Activated CD4-positive, alpha-beta T cell treated with anti-CD3 and anti-CD28 coated beads for 36 hours (primary cell): ENCODE results near the gene DHX15. TPM values are rescaled to one million over a fixed set of nuclear protein-coding genes. Genes with fewer than 3 reads are reported as not detected.
A peak's percentile ranks its signal among the peaks of the same experiment; 100 is the strongest.

Source experiments
- ATAC-seq: fragments of 200-7000 bp; cut with Tn5 transposase; one replicate; pipeline ENCODE4 v1.10.0; 2021; ENCODE audit warnings: mild to moderate bottlenecking, moderate library complexity
- CTCF ChIA-PET: fragments of 350-600 bp; sonication (Branson Sonifier 250); formaldehyde crosslinking; loops from one replicate; lab custom pipeline; 2021; ENCODE audit warnings: antibody characterized with exemption; lab: Charles Lee
- POLR2A ChIA-PET: fragments of 350-600 bp; sonication (Branson Sonifier 250); formaldehyde crosslinking; loops from one replicate; lab custom pipeline; 2021; ENCODE audit warnings: antibody characterized with exemption, inconsistent platforms; lab: Charles Lee
- DNase-seq: peaks from one replicate; pipeline ENCODE4 v3.0.0-alpha.2; 2020
- H3K27ac Mint-ChIP-seq: one replicate; pipeline ENCODE4 v1.8.0; 2021; ENCODE audit warnings: mixed read lengths
- H3K27me3 Mint-ChIP-seq: one replicate; pipeline ENCODE4 v1.8.0; 2021; ENCODE audit warnings: mixed read lengths
- H3K36me3 Mint-ChIP-seq: one replicate; pipeline ENCODE4 v1.8.0; 2021; ENCODE audit warnings: low read depth, mixed read lengths
- H3K4me1 Mint-ChIP-seq: one replicate; pipeline ENCODE4 v1.8.0; 2021; ENCODE audit warnings: mixed read lengths
- H3K4me3 Mint-ChIP-seq: one replicate; pipeline ENCODE4 v1.8.0; 2021; ENCODE audit warnings: mild to moderate bottlenecking, moderate library complexity, mixed read lengths
- H3K9me3 Mint-ChIP-seq: one replicate; pipeline ENCODE4 v1.8.0; 2021; ENCODE audit warnings: low read depth, mixed read lengths
- intact Hi-C, 2 experiments: fragments of 100-400 bp; cut with DNase I in 1 of 2; cut with micrococcal nuclease in 1 of 2; formaldehyde crosslinking; loops; one replicate each; pipeline versions ENCODE4 v1.14.2 to v1.15.1; 2022 to 2024; cut with DNase I, micrococcal nuclease
- total RNA-seq, 2 experiments: library from RNA; stranded (reverse); gene quantifications; one replicate each; pipeline ENCODE4 v1.2.3, GENCODE V29; 2021

The DHX15 gene
- total RNA-seq, 2 experiments from 2014 or later: 201 to 210 TPM

DNA sequence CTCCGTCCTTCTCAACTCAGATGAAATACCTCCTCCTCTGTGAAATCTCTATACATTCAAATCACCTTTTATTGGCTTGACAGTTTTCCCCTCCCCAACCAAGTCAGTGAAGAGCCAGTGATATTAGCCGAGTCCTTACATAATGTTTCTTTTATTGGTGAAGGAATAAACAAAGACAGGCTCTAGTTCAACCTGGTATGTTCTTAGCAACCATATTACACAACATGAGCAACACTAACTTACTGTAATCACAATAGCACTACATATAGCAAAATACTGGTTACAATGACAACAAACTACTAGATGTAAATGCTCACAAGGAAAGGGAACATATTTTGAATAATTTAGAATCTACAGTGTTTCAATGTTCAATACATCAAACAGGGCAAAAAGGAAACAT lies 19.9 kb downstream of the DHX15 start:
- H3K36me3 Mint-ChIP-seq: peaks cover 70% of the 10 kb centered on the region
- POLR2A ChIA-PET: interaction anchor here (0.8 kb wide), 1 partner anchor 20 kb away, joined by 3 read pairs; the partner anchor contains the start of gene DHX15
- H3K4me1 Mint-ChIP-seq: peaks cover 69% of the 10 kb centered on the region
- ATAC-seq: no peak
- H3K9me3 Mint-ChIP-seq: peaks cover 2% of the 10 kb centered on the region
- CTCF ChIA-PET: interaction anchor here (5.1 kb wide), 1 partner anchor 13 kb away, joined by 22 read pairs; no protein-coding TSS in a partner anchor
- no peak overlapping the region for H3K4me3 Mint-ChIP-seq
- H3K27ac Mint-ChIP-seq: no peak overlapping the region
- no peaks in the 10 kb centered on the region for H3K27me3 Mint-ChIP-seq
- intact Hi-C loops: no loop called here
- no peak for DNase-seq

DNA sequence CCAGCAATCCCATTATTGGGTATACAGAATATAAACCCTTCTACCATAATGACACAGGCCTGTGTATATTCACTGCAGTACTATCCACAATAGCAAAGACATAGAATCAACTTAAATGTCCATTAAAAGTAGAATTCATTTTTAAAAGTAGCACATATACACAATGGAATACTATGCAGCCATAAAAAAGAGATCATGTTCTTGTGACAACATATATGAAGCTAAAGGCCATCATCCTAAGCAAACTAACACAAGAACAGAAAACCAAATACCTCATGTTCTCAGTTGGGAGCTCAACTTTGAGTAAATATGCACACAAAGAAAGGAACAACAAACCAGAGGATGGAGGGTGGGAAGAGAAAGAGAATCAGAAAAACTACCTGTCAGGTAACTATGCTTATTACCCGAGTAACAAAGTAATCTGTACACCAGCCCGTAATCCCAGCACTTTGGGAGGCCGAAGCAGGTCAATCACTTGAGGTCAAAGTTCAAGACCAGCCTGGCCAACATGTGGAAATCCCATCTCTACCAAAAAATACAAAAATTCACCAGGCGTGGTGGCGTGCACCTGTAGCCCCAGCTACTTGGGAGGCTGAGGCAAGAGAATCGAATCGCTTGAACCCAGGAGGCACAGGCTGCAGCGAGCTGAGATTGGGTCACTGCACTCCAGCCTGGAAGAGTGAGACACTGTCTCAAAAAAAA lies 22.8 kb downstream of the DHX15 start:
- intact Hi-C loops: no loop called here
- ChIA-PET POLR2A (no interaction called here), CTCF (interaction anchor here (1.2 to 5.1 kb wide), 2 partner anchors 10 to 20 kb away, joined by 3 to 22 read pairs; no protein-coding TSS in a partner anchor)
- H3K4me3 Mint-ChIP-seq: no peak overlapping the region
- peaks cover 2% of the 10 kb centered on the region for H3K9me3 Mint-ChIP-seq
- no peak for ATAC-seq
- H3K27ac Mint-ChIP-seq: no peak overlapping the region
- DNase-seq: no peak
- peaks cover 77% of the 10 kb centered on the region for H3K4me1 Mint-ChIP-seq
- peaks cover 67% of the 10 kb centered on the region for H3K36me3 Mint-ChIP-seq
- no peaks in the 10 kb centered on the region for H3K27me3 Mint-ChIP-seq

DNA sequence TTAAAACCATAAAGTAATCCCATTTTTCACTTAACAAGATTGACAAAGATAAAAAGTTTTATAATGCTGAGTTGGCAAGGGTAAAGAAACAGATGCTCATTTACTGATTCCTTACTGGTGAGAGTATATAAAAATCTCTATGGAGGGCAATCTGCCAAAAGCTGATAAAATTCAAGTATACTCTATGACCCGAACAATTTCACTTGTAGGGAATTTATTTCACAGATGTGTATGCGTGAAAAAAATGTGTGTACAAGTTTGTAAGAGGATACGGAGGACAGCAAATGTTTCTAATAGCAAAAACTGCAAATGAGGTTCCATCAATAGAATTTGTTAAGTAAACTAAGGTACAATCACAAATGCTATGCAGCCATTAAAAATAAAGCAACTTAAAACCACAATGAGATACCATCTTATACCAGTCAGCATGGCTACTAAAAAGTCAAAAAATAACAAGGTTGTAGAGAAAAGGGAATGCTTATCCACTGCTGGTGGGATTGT lies 23.4 kb downstream of the DHX15 start:
- peaks cover 68% of the 10 kb centered on the region for H3K36me3 Mint-ChIP-seq
- POLR2A ChIA-PET: no interaction called here
- H3K4me1 Mint-ChIP-seq: peaks cover 77% of the 10 kb centered on the region

DNA sequence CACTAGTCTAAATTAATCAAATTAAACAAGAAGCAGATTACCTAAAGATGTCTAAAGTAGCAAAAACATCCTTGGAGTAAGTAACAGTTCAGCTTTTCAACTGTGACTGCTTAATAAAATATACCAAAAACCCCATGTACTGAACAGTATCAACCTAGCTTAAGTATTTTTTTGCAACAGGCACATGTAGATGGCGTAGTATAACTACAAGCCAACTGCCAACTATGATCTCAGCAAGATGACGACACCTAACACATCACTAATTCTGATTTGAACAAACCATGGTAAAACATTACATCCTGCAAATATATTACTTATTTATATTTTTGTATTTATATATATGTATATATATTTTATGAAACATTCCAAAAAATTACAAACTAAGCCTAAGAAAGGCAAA lies 24.5 kb downstream of the DHX15 start:
- CTCF ChIA-PET: interaction anchor here (1.3 to 5.1 kb wide), 2 partner anchors 9 to 70 kb away, joined by 3 to 22 read pairs; no protein-coding TSS in a partner anchor
- H3K27me3 Mint-ChIP-seq: no peaks in the 10 kb centered on the region
- DNase-seq (no peak), ATAC-seq (no peak)
- POLR2A ChIA-PET: no interaction called here
- no peak overlapping the region for H3K4me3 Mint-ChIP-seq
- H3K4me1 Mint-ChIP-seq: peaks cover 72% of the 10 kb centered on the region
- intact Hi-C loops: loop anchor here (2.0 to 5.0 kb wide), 2 partner anchors 23 to 43 kb away; no protein-coding TSS in a partner anchor
- peaks cover 64% of the 10 kb centered on the region for H3K36me3 Mint-ChIP-seq
- peaks cover 2% of the 10 kb centered on the region for H3K9me3 Mint-ChIP-seq
- no peak overlapping the region for H3K27ac Mint-ChIP-seq

More for the DNA sequence above, 23.4 kb downstream of the DHX15 start:
- ATAC-seq (no peak), DNase-seq (no peak)
- intact Hi-C loops: no loop called here
- Mint-ChIP-seq H3K4me3 (no peak overlapping the region), H3K9me3 (peaks cover 2% of the 10 kb centered on the region), H3K27ac (no peak overlapping the region), H3K27me3 (no peaks in the 10 kb centered on the region)
- CTCF ChIA-PET: interaction anchor here (1.2 to 5.1 kb wide), 2 partner anchors 10 to 21 kb away, joined by 3 to 22 read pairs; no protein-coding TSS in a partner anchor

DNA sequence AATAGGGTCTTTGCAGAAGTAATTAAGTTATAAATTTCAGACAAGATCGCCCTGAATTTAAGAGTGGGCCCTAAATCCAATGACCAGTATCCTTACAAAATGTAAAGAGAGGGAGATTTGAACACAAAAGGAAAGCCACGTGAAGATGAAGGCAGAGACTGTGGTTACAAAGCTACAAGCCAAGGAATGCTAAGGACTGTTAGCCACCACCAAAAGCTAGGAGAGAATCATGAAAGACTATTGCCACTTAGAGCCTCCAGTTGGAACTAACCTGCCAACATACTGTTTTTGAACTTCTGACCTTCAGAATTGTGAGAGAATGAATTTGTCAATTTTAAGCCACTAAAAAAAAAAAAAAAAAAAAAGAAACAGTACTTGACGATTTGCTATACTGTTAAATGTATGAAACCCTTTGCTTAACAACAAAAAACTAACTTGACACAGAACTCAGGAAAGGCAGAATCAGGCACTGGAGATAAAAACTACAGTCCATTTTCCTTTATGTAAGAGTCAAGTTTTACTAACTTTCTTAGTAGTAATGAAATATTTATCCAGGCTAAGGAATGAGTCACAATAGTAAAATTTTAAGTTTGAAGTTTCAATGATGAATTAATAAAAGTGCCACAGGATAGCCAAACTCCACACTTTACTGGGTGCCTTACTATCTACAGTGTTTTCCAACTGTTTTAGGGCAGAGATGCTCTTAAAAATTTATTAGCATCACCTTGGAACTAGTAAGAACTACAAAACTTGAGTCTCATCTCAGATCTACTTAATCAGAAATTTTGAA lies 25.1 kb downstream of the DHX15 start:
- Mint-ChIP-seq H3K4me1 (peaks cover 67% of the 10 kb centered on the region), H3K4me3 (peak overlapping the region; percentile 8), H3K9me3 (peaks cover 2% of the 10 kb centered on the region), H3K36me3 (peaks cover 63% of the 10 kb centered on the region), H3K27me3 (no peaks in the 10 kb centered on the region), H3K27ac (peak overlapping the region; percentile 63)
- CTCF ChIA-PET: interaction anchor here (0.6 to 5.1 kb wide), 4 partner anchors 8 to 94 kb away, joined by 3 to 22 read pairs (median 3); no protein-coding TSS in a partner anchor
- intact Hi-C loops: loop anchor here (2.0 to 5.0 kb wide), 2 partner anchors 24 to 42 kb away; no protein-coding TSS in a partner anchor
- ATAC-seq (no peak), DNase-seq (no peak)
- POLR2A ChIA-PET: no interaction called here

DNA sequence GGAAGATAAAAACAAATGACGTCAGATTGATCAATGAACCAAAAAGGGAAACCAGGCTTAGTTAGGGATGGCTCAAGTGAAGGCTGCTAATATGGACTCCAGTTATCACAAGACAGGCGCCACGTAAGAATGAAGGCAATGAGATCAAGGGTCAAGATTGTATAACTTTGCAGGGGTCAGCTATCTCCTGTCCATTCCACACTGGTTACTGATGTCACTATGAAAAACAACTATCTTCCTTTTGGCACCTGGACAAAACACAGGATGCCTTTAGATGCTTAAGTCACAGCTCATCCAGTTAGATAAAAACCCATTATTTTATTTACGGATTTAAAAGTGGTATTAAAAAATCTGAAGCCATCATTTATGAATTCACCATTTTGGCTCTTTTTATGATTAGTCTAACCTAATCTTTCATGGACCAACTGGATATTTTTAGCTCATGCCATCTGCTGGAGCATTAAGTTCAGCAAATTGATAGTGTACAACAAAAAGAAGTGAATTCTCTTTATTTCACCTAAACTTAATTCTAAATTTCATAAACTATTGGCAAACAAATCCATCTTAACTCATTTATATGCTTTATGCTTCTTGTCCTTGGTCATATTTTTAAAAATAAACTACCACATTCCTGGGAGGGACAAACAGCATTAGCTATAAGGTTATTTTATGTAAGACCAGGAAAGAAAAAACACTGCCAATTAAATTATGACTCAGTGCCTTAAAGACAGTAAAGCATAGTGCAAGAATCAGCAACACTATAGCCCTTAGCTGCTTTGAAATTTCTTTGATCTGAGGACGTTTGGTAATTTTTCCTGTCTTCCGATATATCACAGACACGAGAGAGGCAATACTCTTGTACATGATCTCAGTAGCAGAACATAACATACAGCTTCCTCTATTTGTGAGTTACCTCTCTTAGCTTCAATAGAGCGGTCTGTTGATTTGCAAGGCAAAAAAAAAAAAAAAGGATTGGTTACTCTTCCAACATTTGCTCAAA lies 27.0 kb downstream of the DHX15 start:
- peaks cover 2% of the 10 kb centered on the region for H3K9me3 Mint-ChIP-seq
- peak; percentile 85 for ATAC-seq
- POLR2A ChIA-PET: interaction anchor here (0.7 kb wide), 1 partner anchor 37 kb away, joined by 3 read pairs; no protein-coding TSS in a partner anchor

DNA sequence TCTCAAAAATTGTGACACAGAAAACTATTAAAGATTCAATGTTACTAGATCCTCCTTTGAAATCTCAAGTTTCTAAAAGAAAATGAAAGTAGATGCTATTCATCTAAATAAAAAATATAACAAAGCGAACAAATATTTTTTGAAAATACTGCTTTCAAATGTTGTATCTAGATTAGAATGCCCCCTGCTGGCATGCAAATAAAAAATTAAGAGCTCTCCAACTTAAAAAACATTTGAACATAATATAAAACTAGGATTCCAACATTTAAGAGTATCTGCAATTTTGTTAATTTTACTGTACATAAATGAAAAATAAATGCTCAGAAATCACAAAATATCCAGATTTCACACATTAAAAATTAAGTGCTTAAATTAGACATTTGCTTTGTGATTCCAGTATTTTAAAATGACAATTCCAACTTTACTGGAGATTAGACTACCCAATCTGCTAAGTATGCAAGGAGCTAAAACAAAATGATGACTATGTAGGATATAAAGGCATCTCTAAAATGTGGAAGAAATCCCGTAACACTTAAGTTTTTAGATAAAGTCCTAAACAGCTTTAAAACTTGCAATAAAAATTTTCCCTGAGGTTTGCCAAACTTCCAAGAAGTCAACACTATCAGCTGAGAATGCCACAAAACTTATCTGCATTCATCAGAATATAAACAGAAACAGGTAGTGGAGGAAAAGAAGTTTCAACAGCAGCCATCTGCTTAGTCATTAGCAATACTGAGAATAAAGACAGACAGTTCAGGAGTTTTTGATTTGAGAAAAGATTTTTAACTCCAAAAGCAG lies 32.7 kb downstream of the DHX15 start:
- POLR2A ChIA-PET: no interaction called here

More for the DNA sequence above, 27.0 kb downstream of the DHX15 start:
- Mint-ChIP-seq H3K4me1 (peaks cover 66% of the 10 kb centered on the region), H3K36me3 (peaks cover 54% of the 10 kb centered on the region), H3K4me3 (peak overlapping the region; percentile 23), H3K27ac (peak overlapping the region; percentile 81), H3K27me3 (no peaks in the 10 kb centered on the region)
- no peak for DNase-seq
- CTCF ChIA-PET: interaction anchor here (0.8 kb wide), 1 partner anchor 11 kb away, joined by 4 read pairs; no protein-coding TSS in a partner anchor
- intact Hi-C loops: loop anchor here (2.0 to 5.0 kb wide), 2 partner anchors 25 to 40 kb away; no protein-coding TSS in a partner anchor

DNA sequence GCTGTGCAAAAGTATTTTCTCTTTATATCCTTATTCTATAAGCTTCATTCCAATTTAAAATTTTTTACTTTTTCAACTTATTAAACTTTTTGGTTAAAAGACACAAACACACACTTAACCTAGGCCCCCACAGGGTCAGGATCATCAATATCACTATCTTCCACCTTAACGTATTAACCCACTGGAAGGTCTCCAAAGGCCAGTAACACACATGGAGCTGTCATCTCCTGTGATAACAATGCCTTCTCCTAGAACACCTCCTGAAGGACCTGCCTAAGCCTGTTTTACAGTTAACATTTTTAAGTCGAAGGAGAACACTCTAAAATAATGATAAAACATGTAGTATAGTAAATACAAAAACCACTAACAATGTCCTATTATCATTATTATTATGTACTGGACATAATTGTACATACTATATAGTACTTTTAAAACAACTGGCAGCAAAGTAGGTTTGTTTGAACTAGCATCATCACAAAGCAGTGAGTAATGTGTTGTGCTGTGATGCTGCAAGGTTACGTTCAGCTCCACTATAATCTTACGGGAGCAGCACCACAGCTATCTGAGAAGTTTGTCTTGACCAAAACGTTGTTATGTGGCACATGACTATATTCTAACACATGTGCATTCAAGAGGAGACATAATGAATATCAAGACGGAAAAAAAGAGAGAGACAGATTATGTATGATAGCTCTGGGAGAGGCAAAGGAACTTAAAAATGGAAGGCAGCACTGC lies 33.7 kb downstream of the DHX15 start:
- DNase-seq (no peak), ATAC-seq (no peak)
- ChIA-PET CTCF (interaction anchor here (0.6 to 4.2 kb wide), 10 partner anchors 11 to 61 kb away, joined by 3 to 22 read pairs (median 4); no protein-coding TSS in a partner anchor), POLR2A (interaction anchor here (0.6 kb wide), 2 partner anchors 18 to 36 kb away, joined by 3 read pairs; no protein-coding TSS in a partner anchor)
- Mint-ChIP-seq H3K27ac (no peak overlapping the region), H3K27me3 (no peaks in the 10 kb centered on the region), H3K36me3 (peaks cover 55% of the 10 kb centered on the region), H3K4me1 (peaks cover 35% of the 10 kb centered on the region), H3K4me3 (no peak overlapping the region), H3K9me3 (no peaks in the 10 kb centered on the region)
- intact Hi-C loops: no loop called here

More for the DNA sequence above, 32.7 kb downstream of the DHX15 start:
- Mint-ChIP-seq H3K4me1 (peaks cover 42% of the 10 kb centered on the region), H3K4me3 (no peak overlapping the region), H3K9me3 (no peaks in the 10 kb centered on the region), H3K27me3 (no peaks in the 10 kb centered on the region), H3K27ac (peak overlapping the region; percentile 31), H3K36me3 (peaks cover 59% of the 10 kb centered on the region)
- CTCF ChIA-PET: interaction anchor here (0.9 to 4.2 kb wide), 9 partner anchors 10 to 32 kb away, joined by 3 to 22 read pairs (median 4); no protein-coding TSS in a partner anchor
- intact Hi-C loops: no loop called here
- ATAC-seq (no peak), DNase-seq (no peak)

DNA sequence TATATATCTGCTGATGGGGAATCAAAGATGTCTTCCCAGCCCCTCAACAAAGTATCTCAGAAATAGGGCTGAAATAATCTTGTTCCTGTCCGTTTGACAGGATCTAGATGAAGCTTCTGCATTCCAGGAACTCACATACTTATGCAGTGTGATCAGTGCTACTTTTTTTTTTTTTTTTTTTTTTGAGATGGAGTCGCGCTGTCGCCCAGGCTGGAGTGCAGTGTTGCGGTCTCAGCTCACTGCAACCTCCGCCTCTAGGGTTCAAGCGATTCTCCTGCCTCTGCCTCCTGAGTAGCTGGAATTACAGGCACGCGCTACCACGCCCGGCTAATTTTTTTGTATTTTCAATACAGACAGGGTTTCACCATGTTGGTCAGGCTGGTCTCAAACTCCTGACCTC lies 36.4 kb downstream of the DHX15 start:
- ATAC-seq: no peak
- H3K4me3 Mint-ChIP-seq: no peak overlapping the region
- POLR2A ChIA-PET: no interaction called here
- no peak overlapping the region for H3K27ac Mint-ChIP-seq
- peaks cover 54% of the 10 kb centered on the region for H3K36me3 Mint-ChIP-seq
- no peaks in the 10 kb centered on the region for H3K9me3 Mint-ChIP-seq
- no peaks in the 10 kb centered on the region for H3K27me3 Mint-ChIP-seq
- CTCF ChIA-PET: no interaction called here
- intact Hi-C loops: no loop called here
- H3K4me1 Mint-ChIP-seq: peaks cover 44% of the 10 kb centered on the region
- DNase-seq: no peak
